NCI-H526 treated with DMSO at 0.1 percent for 48 hours (cell line): ENCODE results near the gene EPS8L3.
A peak's percentile ranks its signal among the peaks of the same experiment; 100 is the strongest.
"Not testable (repeated sequence)": the region's sequence is repeated elsewhere in the genome, so short reads cannot be mapped to it uniquely, and the experiment has no call there.

ENCODE experiments used
- DNase-seq: peaks from one replicate; lab custom pipeline; 2025; lab: John Stamatoyannopoulos, UW

EPS8L3 gene

DNA sequence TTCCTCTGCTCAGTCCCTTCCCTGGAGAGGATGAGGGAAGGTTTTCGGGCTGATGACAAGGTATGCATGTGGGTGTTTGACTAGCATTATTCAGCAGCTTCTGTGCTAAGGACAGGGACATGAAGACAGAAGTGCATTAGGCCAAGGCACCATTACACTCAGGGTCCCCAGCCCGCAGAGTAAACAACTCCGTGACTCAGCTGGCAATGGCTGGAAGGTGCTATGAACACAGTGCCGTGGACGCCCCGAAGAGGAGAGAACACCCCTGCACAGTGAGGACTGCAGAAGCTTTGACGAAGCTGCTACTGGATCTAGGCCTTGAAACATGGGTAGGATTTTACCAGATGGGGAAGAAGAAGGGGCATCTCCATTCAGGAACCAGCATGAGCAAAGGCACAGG lies 13.7 kb upstream of the EPS8L3 start:
- DNase-seq, result no peak

DNA sequence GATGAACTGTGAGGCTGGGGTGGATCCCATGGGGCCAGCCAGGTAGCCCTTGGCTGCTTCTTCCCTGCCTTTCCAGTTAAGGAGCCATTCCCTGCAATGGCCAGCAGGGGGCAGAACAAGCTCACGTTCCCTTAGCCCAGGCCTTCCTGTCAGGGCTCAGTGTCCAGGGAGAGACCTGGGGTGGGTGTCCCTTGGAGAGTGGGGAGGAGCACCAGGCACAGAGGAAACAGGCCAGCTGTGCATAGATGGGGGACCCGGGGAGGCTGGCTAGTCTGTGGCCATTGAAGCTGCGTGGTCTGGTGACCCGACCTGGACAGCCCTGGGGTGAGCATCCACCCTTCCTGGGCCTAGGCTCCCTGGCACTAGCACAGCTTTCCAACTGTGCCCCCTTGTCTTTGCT lies 13.2 kb upstream of the EPS8L3 start:
- peak; percentile 68 for DNase-seq

DNA sequence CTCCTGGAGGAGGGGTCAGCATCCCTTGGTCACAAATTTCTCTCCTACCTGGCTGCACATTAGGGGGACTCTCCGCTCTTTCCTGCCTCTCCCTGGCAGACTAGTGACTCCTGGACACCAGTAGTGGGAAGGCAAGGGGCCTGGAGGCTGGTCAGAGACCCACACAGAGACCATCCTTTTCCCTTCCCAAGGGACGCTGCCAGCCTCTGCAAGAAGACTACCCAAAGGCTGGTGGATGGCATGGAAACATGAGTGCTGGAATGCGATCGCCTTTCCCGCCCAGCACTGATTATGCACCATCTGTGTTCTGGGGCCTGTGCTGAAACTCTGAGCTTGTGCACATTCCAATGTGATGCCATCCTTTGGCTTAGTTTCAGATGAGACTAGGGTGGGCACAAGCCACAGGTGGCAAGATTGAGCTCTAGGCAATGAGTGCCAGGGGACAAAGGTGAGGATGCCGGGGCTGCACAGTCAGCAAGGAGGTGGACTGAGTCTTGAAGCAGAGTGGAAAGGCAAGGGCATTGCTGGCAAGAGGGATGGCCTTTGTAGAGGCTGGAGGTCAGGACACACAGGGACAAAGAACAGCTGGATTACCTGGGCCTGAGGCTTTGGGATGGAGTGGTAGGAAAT lies 12.6 kb upstream of the EPS8L3 start:
- no peak for DNase-seq

GRCh38 chr1:109775398-109775797 lies 11.7 kb upstream of the EPS8L3 start:
- DNase-seq, result no peak

GRCh38 chr1:109773900-109774485 lies 10.3 kb upstream of the EPS8L3 start:
- DNase-seq, result no peak

- peak; percentile 74 for DNase-seq
These were observed 9.6 kb upstream of the EPS8L3 start for GRCh38 chr1:109773203-109773899.

- DNase-seq, result no peak
These were observed 9.0 kb upstream of the EPS8L3 start for GRCh38 chr1:109772658-109773202.

DNA sequence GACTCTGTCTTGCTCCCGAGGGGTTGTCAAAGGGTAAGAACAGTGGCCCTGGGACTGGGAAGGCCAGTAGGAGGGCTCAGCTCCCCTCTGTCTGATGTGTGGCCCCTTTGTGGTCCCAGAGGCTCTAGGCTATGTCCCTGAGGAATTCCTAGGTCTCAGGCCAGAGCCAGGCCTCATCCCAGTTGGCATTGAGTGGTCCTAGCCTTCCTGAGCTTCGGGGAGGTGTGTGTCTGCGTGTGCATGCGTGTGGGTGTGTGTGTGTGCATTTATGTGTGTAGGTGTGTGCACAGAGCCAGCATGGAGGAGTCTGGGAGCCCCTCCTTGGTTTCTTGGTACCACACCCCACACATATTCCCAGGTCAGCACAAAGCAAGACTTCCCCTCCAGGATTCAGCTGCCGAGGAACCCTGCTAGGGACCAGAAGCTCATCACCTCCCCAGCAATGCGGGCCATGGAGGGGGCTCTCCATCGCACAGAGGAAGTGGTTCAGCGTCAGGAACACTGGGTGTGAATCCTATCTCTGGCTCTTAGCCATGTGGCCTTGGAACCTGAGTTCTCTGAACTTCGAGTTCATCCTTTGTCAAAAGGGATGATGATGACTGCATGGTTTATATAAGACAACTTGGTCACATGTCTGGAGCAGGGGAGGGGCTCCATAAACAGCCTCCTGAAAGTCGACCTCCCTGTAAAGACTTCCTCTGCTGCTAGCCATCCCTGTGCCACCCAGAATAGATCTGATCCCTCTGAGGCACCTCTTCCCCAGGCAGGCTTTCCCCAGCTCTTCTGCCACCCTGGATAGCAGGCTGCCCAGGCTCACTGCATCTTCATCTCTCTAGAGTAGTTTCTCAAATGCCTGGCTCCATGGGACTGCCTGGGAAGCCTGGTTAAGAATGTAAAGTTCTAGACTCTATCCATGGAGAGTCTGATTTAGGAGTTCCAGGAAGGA lies 8.3 kb upstream of the EPS8L3 start:
- no peak for DNase-seq

DNA sequence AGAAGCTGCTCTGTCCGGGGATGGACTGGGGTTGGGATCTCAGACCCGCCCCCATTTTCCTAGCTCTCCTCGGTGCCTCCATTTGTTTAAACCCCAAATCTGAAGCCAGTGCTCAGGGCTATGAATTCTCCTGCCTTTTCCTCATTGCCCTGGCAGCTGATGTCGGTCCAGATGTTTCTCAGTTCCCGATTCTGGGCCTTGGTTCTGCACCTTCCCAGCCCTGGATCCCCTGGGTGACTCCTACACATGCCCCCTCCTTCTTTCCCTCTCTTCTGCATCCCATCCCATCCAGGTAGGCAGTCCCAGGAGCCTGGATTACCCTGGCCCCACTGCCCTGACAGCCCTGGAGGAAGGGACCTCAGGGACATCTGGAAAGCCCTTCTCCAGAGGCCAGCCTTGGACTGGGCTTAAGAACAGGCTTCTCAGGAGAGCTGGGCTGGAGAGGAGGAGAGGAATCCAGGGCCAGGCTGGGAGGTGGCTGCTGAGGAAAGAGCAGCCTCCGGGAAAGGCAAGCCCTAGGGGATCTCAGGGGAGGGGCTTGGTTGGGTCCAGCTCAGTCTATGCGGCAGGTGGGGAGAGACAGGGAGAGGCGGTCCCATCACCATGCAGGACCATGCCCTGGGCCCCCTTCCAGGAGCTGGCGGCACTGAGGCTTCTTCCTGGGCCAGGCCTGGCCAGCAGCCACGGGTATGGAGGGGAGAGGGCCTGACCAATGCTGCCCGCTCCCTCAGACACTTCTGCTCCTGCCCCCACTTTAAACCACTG lies 6.8 kb upstream of the EPS8L3 start:
- DNase-seq, result no peak

- no peak for DNase-seq
These were observed 5.8 kb upstream of the EPS8L3 start for GRCh38 chr1:109769330-109770078.

DNA sequence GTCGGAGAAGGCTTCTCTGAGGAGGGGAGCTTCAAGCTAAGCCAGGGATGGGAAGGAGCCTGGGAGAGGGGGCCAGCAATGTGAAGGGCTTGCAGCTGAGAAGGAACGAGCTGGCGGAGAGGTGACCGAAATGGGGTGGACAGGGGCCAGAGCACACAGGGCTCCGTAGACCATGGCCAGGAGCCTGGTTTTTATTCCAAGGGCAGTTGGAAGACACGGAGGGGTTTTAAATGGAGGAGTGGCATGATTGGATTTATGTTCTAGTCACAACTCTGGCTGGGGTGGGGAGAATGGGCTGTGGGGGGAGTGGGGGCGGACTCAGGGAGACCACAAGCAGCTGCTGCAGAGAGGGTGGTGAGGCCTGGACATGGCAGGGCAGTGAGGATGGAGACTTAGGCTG lies 5.1 kb upstream of the EPS8L3 start:
- no peak for DNase-seq

- DNase-seq, result no peak
These were observed 4.6 kb upstream of the EPS8L3 start for GRCh38 chr1:109768335-109768650.

- no peak for DNase-seq
These were observed 4.1 kb upstream of the EPS8L3 start for GRCh38 chr1:109767637-109768334.

- not testable (repeated sequence) for DNase-seq
These were observed 3.4 kb upstream of the EPS8L3 start for GRCh38 chr1:109766991-109767636.

DNA sequence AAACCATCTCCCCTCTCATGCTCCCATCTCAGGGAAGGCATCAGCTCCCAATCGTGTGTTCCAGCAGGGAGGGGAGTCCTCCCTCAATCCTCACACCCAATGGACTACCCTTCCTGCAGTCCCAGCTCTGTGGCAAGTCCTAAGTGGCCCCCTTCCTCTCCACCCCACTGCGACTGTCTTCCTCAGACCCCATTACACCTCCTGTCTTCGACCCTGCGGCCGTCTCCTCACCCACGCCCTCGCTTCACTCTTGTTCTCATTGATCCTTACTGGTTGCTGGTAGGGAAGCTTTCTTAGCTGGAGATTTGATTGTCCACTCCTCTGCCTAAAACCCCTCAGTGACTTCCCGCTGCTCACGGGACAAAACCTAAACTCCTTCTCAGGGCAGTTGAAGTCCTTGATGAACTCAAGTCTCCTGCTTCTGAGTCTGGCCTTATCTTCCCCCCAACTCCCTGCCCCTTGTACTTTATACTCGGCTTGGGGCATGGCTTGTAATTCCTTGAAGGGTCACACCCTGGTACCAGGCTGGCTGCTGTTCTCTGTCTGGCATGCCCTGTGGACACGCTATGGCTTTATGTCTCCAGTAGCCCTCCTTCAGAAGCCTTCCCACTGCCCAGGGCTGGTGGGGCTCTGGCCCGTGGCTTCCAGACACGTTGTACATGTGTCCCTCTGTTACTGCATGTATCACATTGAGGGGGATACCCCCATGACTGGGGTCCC lies 2.3 kb upstream of the EPS8L3 start:
- no peak for DNase-seq

DNA sequence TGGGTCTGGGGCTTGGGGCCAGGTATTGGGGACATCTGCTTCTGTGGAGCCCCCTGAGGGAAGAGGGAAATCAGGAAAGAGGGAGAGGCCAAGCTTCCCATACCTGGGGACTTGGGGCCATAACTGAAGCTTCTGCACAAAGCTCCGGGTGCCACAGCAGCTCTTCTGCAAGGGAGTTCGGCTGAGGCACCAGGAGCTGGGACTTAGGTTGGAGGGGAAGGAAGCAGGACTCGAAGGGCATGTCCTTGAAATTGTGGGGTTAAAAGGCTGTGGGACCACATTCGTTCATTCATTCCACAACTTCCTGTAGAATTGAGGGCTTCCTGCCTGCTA lies 1.7 kb upstream of the EPS8L3 start:
- no peak for DNase-seq

DNA sequence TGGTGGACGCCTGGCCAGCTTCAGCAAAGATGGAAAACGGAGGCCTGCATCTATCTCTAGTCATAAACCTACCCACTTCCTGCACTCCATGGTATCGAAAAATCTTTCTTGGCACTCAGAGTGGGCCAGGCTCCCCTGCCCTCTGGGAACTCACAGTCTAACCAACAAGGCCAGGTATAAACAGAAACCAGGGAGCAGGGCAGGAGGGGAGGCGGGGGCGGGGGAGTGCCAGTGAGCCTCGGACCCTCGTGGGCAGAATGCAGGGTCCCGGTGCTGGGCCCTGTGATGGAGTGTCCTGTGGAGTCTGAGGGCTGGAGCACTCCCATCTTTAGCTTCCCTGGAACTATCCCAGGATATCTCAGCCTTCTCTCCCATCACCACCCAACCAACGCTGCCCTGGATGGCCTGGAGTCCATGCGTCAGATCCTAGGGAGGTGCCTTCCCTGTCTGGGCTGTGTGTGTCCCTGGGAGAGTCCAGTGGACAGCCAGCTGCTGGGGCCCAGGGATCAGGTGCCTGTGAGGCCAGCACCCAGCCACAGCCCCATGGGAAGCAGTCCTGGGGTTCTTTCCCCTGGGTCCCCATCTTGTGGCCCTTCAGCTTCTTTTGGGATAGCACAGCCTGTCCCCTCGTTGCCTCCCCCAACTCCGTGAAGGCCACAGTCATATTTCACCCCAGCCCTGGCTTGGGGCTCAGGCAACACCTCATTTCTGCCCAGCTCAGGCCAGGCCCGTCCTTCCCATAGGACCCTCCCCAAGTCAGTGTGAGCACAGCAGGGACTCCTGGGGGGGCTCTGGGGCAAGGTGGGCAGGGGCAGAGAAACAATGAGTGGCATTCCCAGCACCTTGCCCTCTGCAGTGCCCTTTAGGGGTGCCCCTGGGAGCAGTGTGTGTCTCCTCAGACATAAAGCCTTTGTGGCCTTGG lies 1.1 kb upstream of the EPS8L3 start:
- DNase-seq, result no peak
